Activated CD8-positive, alpha-beta memory T cell treated with anti-CD3 and anti-CD28 coated beads, Interleukin-2, amount 50 U/mL, for 48 hours (primary cell): ENCODE data around the gene DNAJC1.
"Not testable (repeated sequence)": the region's sequence is repeated elsewhere in the genome, so short reads cannot be mapped to it uniquely, and the experiment has no call there.

ENCODE experiments used
- DNase-seq: peaks from one replicate; pipeline ENCODE4 v3.0.0-alpha.2; 2020

The DNAJC1 gene

GRCh38 chr10:21823617-21824016 is 179.9 kb downstream of the DNAJC1 start:
- no peak for DNase-seq

GRCh38 chr10:21822273-21822672 is 181.3 kb downstream of the DNAJC1 start:
- DNase-seq: not testable (repeated sequence)

GRCh38 chr10:21820952-21821351 is 182.6 kb downstream of the DNAJC1 start:
- no peak for DNase-seq

- DNase-seq: not testable (repeated sequence)
Observed at GRCh38 chr10:21818416-21818815, 185.1 kb downstream of the DNAJC1 start.

GRCh38 chr10:21814866-21815265 is 188.7 kb downstream of the DNAJC1 start:
- no peak for DNase-seq

- no peak for DNase-seq
Observed at GRCh38 chr10:21813946-21814345, 189.6 kb downstream of the DNAJC1 start.

- no peak for DNase-seq
Observed at GRCh38 chr10:21811245-21811585, 192.3 kb downstream of the DNAJC1 start.

GRCh38 chr10:21810582-21811244 is 192.8 kb downstream of the DNAJC1 start:
- DNase-seq: no peak

GRCh38 chr10:21808550-21808949 is 195.0 kb downstream of the DNAJC1 start:
- DNase-seq: no peak

GRCh38 chr10:21807180-21807579 is 196.3 kb downstream of the DNAJC1 start:
- no peak for DNase-seq

- no peak for DNase-seq
Observed at GRCh38 chr10:21803374-21803773, 200.2 kb downstream of the DNAJC1 start.

- no peak for DNase-seq
Observed at GRCh38 chr10:21801609-21802008, 201.9 kb downstream of the DNAJC1 start.

GRCh38 chr10:21797984-21798765 is 205.4 kb downstream of the DNAJC1 start:
- DNase-seq: no peak

- DNase-seq: no peak
Observed at GRCh38 chr10:21797533-21797932, 206.0 kb downstream of the DNAJC1 start.

- DNase-seq: no peak
Observed at GRCh38 chr10:21791276-21791675, 212.3 kb downstream of the DNAJC1 start.

GRCh38 chr10:21776883-21777282 is 226.6 kb downstream of the DNAJC1 start:
- no peak for DNase-seq

GRCh38 chr10:21771219-21771618 is 232.3 kb downstream of the DNAJC1 start:
- no peak for DNase-seq

GRCh38 chr10:21769041-21769440 is 234.5 kb downstream of the DNAJC1 start:
- DNase-seq: no peak

GRCh38 chr10:21764466-21765189 is 238.9 kb downstream of the DNAJC1 start:
- no peak for DNase-seq

- no peak for DNase-seq
Observed at GRCh38 chr10:21760332-21760731, 243.2 kb downstream of the DNAJC1 start.

- no peak for DNase-seq
Observed at GRCh38 chr10:21759232-21759631, 244.3 kb downstream of the DNAJC1 start.

- no peak for DNase-seq
Observed at GRCh38 chr10:21758696-21759095, 244.8 kb downstream of the DNAJC1 start.

GRCh38 chr10:21758239-21758638 is 245.3 kb downstream of the DNAJC1 start:
- DNase-seq: no peak
